ENCODE results near the gene ALOX5. TPM values are rescaled to one million over a fixed set of nuclear protein-coding genes. Genes with fewer than 3 reads are reported as not detected.

Gene ALOX5
- total and polyA plus RNA-seq, 7 donors = 1.6 to 3.1 (median 2.0) TPM

GRCh38 chr10:45440511-45441062 is 66.6 kb downstream of the ALOX5 start:
- no peak for DNase-seq
- ATAC-seq = no peak

DNA sequence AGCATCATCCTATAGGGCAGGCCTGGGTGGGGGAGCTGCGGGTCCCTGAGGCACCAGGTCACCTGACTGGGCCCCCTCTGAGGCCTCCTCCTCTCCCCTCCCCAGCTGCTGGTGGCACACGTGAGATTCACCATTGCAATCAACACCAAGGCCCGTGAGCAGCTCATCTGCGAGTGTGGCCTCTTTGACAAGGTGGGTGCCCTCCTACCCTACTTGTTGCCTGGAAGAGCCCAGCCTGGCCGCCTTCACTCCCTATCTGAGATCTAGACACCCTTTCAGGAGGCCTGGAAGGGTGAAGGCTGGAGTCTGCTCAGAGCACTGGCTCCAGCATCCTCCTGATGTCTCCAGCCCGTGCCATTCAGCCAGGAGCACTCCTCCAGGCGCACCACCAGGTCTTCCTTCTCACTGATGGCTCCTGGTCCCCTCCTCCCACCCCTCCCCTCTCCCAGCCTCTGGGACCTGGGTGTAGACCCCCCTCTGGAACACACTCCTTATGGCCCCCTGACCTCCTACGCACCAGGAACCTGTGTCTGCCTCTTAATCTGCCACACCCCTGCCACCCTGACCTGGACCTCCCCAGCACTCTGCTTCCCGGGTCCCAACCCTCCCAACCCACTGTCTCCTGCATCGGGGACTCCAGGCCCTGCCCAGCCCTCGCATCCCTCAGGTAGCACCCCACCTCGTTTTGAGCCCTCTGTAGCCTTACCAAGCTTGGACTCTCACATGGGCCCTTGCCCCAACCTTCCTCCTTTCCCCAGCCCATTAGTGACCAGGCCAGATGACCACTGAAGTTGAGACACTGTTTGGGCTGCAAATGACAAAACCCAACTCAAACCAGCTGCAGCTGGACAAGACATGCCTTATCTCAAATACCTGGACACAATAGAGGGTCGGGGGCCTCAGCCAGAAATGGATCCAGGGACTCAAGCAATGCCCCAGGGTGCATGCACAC is 67.5 kb downstream of the ALOX5 start:
- Histone ChIP-seq H3K36me3 (ENCODE audit: insufficient read depth in 1 of 2, low read depth in 1 of 2) (no peaks in the 10 kb centered on the region), H3K4me3 (no peak overlapping the region), H3K9me3 (peaks cover 2% of the 10 kb centered on the region), H3K4me1 (peaks cover 12% of the 10 kb centered on the region), H3K27me3 (ENCODE audit: insufficient read depth in 3 of 3, low read length in 2 of 3) (no peaks in the 10 kb centered on the region), H3K27ac (no peak overlapping the region)
- ATAC-seq = no peak
- intact Hi-C loops (cut with DNase I) = no loop called here
- no peak for DNase-seq
- WGBS, 3 donors = 93 to 94% (median 93%) methylated on average over 13 of the region's 13 CpGs
- TF ChIP-seq, protein P1, sequence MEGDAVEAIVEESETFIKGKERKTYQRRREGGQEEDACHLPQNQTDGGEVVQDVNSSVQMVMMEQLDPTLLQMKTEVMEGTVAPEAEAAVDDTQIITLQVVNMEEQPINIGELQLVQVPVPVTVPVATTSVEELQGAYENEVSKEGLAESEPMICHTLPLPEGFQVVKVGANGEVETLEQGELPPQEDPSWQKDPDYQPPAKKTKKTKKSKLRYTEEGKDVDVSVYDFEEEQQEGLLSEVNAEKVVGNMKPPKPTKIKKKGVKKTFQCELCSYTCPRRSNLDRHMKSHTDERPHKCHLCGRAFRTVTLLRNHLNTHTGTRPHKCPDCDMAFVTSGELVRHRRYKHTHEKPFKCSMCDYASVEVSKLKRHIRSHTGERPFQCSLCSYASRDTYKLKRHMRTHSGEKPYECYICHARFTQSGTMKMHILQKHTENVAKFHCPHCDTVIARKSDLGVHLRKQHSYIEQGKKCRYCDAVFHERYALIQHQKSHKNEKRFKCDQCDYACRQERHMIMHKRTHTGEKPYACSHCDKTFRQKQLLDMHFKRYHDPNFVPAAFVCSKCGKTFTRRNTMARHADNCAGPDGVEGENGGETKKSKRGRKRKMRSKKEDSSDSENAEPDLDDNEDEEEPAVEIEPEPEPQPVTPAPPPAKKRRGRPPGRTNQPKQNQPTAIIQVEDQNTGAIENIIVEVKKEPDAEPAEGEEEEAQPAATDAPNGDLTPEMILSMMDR (IDR thresholded peaks at IDR 0.05) = no peak

More at GRCh38 chr10:45440511-45441062, 66.6 kb downstream of the ALOX5 start:
- Histone ChIP-seq H3K9me3 (peaks cover 4% of the 10 kb centered on the region), H3K27ac (no peak overlapping the region), H3K4me1 (peaks cover 3% of the 10 kb centered on the region), H3K27me3 (ENCODE audit: insufficient read depth in 3 of 3, low read length in 2 of 3) (no peaks in the 10 kb centered on the region), H3K4me3 (no peak overlapping the region), H3K36me3 (ENCODE audit: insufficient read depth in 1 of 2, low read depth in 1 of 2) (no peaks in the 10 kb centered on the region)
- WGBS, 3 donors = 76 to 78% (median 78%) methylated on average over 13 of the region's 13 CpGs
- intact Hi-C loops (cut with DNase I) = no loop called here
- TF ChIP-seq, protein P1 (IDR thresholded peaks at IDR 0.05) = no peak

DNA sequence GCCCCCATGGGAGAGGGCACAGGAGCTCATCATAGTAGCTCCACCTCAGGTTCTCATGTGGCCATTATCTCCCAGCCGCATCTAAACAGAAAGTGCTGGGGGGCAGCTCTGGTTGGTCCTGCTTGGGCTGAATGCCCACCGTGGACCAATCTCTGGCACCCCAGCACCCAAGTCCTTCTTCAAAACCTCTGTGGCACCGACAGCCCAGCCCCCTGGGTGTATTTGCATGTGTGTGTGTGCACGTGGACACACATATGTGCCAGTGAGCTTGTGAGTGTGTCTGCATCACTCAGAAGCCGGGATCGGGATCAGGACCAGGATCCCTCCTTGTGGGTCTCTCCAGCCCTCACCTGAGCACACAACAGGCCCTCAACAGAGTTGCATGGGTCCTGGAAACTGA is 68.2 kb downstream of the ALOX5 start:
- intact Hi-C loops (cut with DNase I) = no loop called here
- Histone ChIP-seq H3K27me3 (ENCODE audit: insufficient read depth in 3 of 3, low read length in 2 of 3) (no peaks in the 10 kb centered on the region), H3K9me3 (no peaks in the 10 kb centered on the region), H3K4me1 (peaks cover 12% of the 10 kb centered on the region), H3K4me3 (no peak overlapping the region), H3K27ac (no peak overlapping the region), H3K36me3 (ENCODE audit: insufficient read depth in 1 of 2, low read depth in 1 of 2) (no peaks in the 10 kb centered on the region)
- ATAC-seq (no peak), DNase-seq (no peak)
- TF ChIP-seq, protein P1 (IDR thresholded peaks at IDR 0.05) = no peak
- WGBS, 3 donors = 88 to 93% (median 91%) methylated on average over 6 of the region's 6 CpGs

DNA sequence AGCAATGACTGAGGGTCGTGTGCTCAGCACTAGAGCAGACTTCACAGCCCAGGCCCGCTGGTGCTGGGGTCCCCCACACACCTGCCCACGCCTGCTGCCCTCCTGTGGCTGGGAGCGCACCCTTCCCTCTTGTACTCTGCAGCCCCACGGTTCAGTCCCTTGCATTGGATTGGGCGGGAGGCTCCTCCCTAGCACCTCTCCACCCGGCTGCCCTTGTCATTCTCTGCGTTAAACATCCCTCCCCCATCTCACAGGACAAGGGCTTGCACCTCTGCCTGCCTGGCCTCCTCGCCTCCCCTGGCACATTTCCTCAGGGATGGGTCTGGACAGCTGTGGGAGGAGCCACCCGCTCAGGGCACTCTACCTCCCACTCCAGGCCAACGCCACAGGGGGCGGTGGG is 68.6 kb downstream of the ALOX5 start:
- no peak overlapping the region for H3K27ac ChIP-seq
- ATAC-seq = no peak
- no peaks in the 10 kb centered on the region for H3K9me3 ChIP-seq
- TF ChIP-seq, protein P1 (IDR thresholded peaks at IDR 0.05) = no peak
- no peaks in the 10 kb centered on the region for H3K36me3 ChIP-seq (ENCODE audit: insufficient read depth in 1 of 2, low read depth in 1 of 2)
- no peak for DNase-seq
- intact Hi-C loops (cut with DNase I) = no loop called here
- peaks cover 12% of the 10 kb centered on the region for H3K4me1 ChIP-seq
- 79 to 87% (median 82%) methylated on average over 11 to 12 of the region's 12 CpGs for WGBS, 3 donors
- H3K4me3 ChIP-seq = no peak overlapping the region
- no peaks in the 10 kb centered on the region for H3K27me3 ChIP-seq (ENCODE audit: insufficient read depth in 3 of 3, low read length in 2 of 3)

All from psoas muscle (tissue), 8 donors.